OCI-LY1 (cell line): Measurements from ENCODE around the gene C19orf44.

ENCODE experiments used
- H2AFZ ChIP-seq: fragments of 200-600 bp; sonication (generic), shearing (Covaris generic); 2 replicates; pipeline ENCODE4 v1.6.0; 2014; ENCODE audit warnings: antibody characterized with exemption, mild to moderate bottlenecking, low read length
- H3F3A ChIP-seq: fragments of 200-600 bp; sonication (generic), shearing (Covaris generic); 2 replicates; pipeline ENCODE4 v1.6.0; 2014; ENCODE audit warnings: mild to moderate bottlenecking, antibody characterized with exemption, low read length, moderate library complexity; ENCODE audit not compliant: insufficient read depth
- H3K27ac ChIP-seq: fragments of 200-600 bp; sonication (generic); 2 replicates; pipeline ENCODE4 v1.5.1; 2014; ENCODE audit warnings: low read length, mixed run types, mild to moderate bottlenecking, low read depth; ENCODE audit not compliant: poor library complexity, severe bottlenecking
- H3K27me3 ChIP-seq: fragments of 200-600 bp; sonication (generic); 2 replicates; pipeline ENCODE4 v1.6.0; 2014; ENCODE audit warnings: antibody characterized with exemption, mild to moderate bottlenecking, low read length, moderate library complexity; ENCODE audit not compliant: insufficient read depth
- H3K36me3 ChIP-seq: fragments of 200-600 bp; sonication (generic); 2 replicates; pipeline ENCODE4 v1.6.1; 2014; ENCODE audit warnings: mild to moderate bottlenecking, antibody characterized with exemption, low read length, moderate library complexity, mixed read lengths; ENCODE audit not compliant: insufficient read depth
- H3K4me1 ChIP-seq: fragments of 200-600 bp; sonication (generic); 2 replicates; pipeline ENCODE4 v1.5.1; 2014; ENCODE audit warnings: mild to moderate bottlenecking, low read length, moderate library complexity; ENCODE audit not compliant: insufficient read depth, severe bottlenecking
- H3K4me2 ChIP-seq: fragments of 200-600 bp; sonication (generic), shearing (Covaris generic); 2 replicates; pipeline ENCODE4 v1.6.1; 2014; ENCODE audit warnings: low read length
- H3K4me3 ChIP-seq: fragments of 200-600 bp; sonication (generic); 2 replicates; pipeline ENCODE4 v1.5.1; 2014; ENCODE audit warnings: low read length, low read depth, mild to moderate bottlenecking, mixed read lengths; ENCODE audit not compliant: poor library complexity, severe bottlenecking
- H3K79me2 ChIP-seq: fragments of 200-600 bp; shearing (Covaris generic); 2 replicates; pipeline ENCODE4 v1.6.1; 2016; ENCODE audit warnings: mixed run types, low read length, mixed read lengths; ENCODE audit not compliant: insufficient read depth
- H3K9ac ChIP-seq: fragments of 200-600 bp; sonication (generic), shearing (Covaris generic); 2 replicates; pipeline ENCODE4 v1.6.1; 2014; ENCODE audit warnings: mild to moderate bottlenecking, low read length, mixed read lengths
- H3K9me2 ChIP-seq: fragments of 200-600 bp; sonication (generic), shearing (Covaris generic); 2 replicates; pipeline ENCODE4 v1.6.1; 2014; ENCODE audit warnings: low read depth, mild to moderate bottlenecking, low read length, mixed read lengths
- H3K9me3 ChIP-seq: fragments of 200-600 bp; shearing (Covaris generic); 2 replicates; pipeline ENCODE4 v1.6.1; 2014; ENCODE audit warnings: low read length, mixed read lengths
- H4K20me1 ChIP-seq: fragments of 200-600 bp; sonication (generic), shearing (Covaris generic); 2 replicates; pipeline ENCODE4 v1.6.0; 2016; ENCODE audit warnings: mild to moderate bottlenecking, low read length; ENCODE audit not compliant: insufficient read depth
- EZH2 ChIP-seq: fragments of 200-600 bp; sonication (generic), shearing (Covaris generic); IDR thresholded peaks from 2 replicates; pipeline ENCODE4 v1.8.0; 2017; ENCODE audit warnings: borderline replicate concordance, mixed run types, mild to moderate bottlenecking, antibody characterized with exemption, low read length, moderate library complexity, mixed read lengths
- TF ChIP-seq, protein P1 (sequence below): fragments of 200-600 bp; sonication (generic), shearing (Covaris generic); IDR thresholded peaks from 2 replicates; pipeline ENCODE4 v1.5.1; 2017; ENCODE audit warnings: mild to moderate bottlenecking, antibody characterized with exemption, low read length, moderate library complexity, mixed read lengths

The C19orf44 gene

GRCh38 chr19:16514383-16515019 is 18.3 kb downstream of the C19orf44 start:
- Histone ChIP-seq H3K9ac (no peak overlapping the region), H3F3A (no peaks in the 10 kb centered on the region), H3K27me3 (no peaks in the 10 kb centered on the region), H3K79me2 (no peaks in the 10 kb centered on the region), H3K4me2 (no peak overlapping the region), H3K9me3 (no peaks in the 10 kb centered on the region), H3K4me3 (no peak overlapping the region), H4K20me1 (no peaks in the 10 kb centered on the region), H3K4me1 (no peaks in the 10 kb centered on the region), H3K27ac (no peak overlapping the region), H2AFZ (no peak overlapping the region), H3K36me3 (peaks cover 68% of the 10 kb centered on the region), H3K9me2 (no peaks in the 10 kb centered on the region)
- TF ChIP-seq, protein P1, sequence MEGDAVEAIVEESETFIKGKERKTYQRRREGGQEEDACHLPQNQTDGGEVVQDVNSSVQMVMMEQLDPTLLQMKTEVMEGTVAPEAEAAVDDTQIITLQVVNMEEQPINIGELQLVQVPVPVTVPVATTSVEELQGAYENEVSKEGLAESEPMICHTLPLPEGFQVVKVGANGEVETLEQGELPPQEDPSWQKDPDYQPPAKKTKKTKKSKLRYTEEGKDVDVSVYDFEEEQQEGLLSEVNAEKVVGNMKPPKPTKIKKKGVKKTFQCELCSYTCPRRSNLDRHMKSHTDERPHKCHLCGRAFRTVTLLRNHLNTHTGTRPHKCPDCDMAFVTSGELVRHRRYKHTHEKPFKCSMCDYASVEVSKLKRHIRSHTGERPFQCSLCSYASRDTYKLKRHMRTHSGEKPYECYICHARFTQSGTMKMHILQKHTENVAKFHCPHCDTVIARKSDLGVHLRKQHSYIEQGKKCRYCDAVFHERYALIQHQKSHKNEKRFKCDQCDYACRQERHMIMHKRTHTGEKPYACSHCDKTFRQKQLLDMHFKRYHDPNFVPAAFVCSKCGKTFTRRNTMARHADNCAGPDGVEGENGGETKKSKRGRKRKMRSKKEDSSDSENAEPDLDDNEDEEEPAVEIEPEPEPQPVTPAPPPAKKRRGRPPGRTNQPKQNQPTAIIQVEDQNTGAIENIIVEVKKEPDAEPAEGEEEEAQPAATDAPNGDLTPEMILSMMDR, result peak; percentile 30
- TF ChIP-seq EZH2, result no peak

DNA sequence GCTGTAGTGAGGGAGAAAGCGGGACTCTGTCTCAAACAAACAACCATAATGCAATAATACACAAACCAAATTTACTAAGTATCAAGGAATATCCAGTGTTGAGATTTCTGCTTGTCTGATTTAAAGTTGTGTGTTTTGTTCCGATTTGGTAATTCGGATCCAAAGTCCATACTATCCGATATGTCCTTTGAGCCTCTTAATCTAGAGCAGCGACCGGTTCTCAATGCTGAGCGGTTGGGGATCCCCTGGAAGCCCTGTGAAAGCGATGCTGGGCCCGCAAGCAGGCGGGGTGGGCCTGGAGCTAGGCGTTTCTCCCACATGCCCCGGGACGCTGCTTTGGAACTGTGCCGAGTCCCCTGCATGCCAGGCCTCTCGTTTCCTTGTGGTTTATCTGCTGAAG is 20.2 kb downstream of the C19orf44 start:
- Histone ChIP-seq H3K4me1 (no peaks in the 10 kb centered on the region), H4K20me1 (no peaks in the 10 kb centered on the region), H3F3A (no peaks in the 10 kb centered on the region), H3K36me3 (peaks cover 77% of the 10 kb centered on the region), H3K27ac (no peak overlapping the region), H3K4me3 (no peak overlapping the region), H3K27me3 (no peaks in the 10 kb centered on the region), H3K9me2 (no peaks in the 10 kb centered on the region), H3K79me2 (no peaks in the 10 kb centered on the region), H2AFZ (no peak overlapping the region), H3K9ac (no peak overlapping the region), H3K4me2 (no peak overlapping the region), H3K9me3 (no peaks in the 10 kb centered on the region)
- TF ChIP-seq, protein P1, result no peak
- no peak for TF ChIP-seq EZH2

DNA sequence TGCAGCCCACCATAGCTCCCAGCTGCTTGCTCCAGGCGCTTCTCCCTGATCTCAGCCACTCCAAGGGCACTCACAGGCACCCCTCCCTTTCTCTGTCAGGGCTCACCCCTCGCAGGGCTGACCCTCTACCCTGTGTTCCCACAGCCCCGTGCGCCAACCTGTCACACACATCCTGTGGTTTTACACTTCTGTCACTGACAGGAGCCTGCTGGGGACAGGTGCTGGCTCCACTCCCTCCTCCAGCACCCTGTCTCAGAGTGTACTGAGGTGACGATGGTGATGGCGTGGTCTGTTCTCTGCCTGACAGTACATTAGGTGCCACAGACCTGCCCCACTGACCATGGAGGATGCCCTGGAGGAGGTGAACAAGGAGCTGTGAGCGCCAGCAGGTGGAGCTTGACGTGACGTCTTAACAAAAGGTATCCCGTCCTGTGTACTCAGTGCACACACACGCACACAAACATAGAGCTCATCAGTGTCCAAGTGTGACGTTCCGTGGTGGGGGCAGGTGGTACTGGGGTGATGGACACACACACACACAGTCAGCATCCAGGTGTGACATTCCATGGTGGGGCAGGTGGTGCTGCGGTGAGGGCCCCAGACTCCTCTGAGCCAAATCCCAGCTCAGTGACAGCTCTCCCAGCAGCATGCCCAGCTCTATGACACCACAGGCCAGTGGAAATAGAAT is 20.9 kb downstream of the C19orf44 start:
- H4K20me1 ChIP-seq, result no peaks in the 10 kb centered on the region
- H3F3A ChIP-seq, result no peaks in the 10 kb centered on the region
- TF ChIP-seq, protein P1, result no peak; the same call in 1 of the 2 replicates
- TF ChIP-seq EZH2, result no peak
- H3K27ac ChIP-seq, result no peak overlapping the region
- no peak overlapping the region for H3K9ac ChIP-seq
- no peaks in the 10 kb centered on the region for H3K27me3 ChIP-seq
- H3K4me3 ChIP-seq, result no peak overlapping the region
- H3K4me1 ChIP-seq, result no peaks in the 10 kb centered on the region
- peaks cover 79% of the 10 kb centered on the region for H3K36me3 ChIP-seq
- no peaks in the 10 kb centered on the region for H3K9me3 ChIP-seq
- no peaks in the 10 kb centered on the region for H3K79me2 ChIP-seq
- no peak overlapping the region for H3K4me2 ChIP-seq
- H2AFZ ChIP-seq, result no peak overlapping the region
- H3K9me2 ChIP-seq, result no peaks in the 10 kb centered on the region
